WTC11 (cell line): ENCODE measurements around the gene ZNF770. TPM values are rescaled to one million over a fixed set of nuclear protein-coding genes. Genes with fewer than 3 reads are reported as not detected.

ENCODE experiments used
- ATAC-seq: fragments of 200-7000 bp; cut with Tn5 transposase; 2 replicates; pipeline ENCODE4 v1.10.0; 2021; ENCODE audit warnings: mild to moderate bottlenecking, moderate library complexity
- CTCF ChIA-PET: fragments of 300-600 bp; sonication (Branson Sonifier 250); formaldehyde crosslinking; loops from one replicate; lab custom pipeline; 2021; ENCODE audit warnings: antibody characterized with exemption; lab: Charles Lee
- POLR2A ChIA-PET: fragments of 350-600 bp; sonication (Branson Sonifier 250); formaldehyde crosslinking; loops from one replicate; lab custom pipeline; 2021; ENCODE audit warnings: antibody characterized with exemption; lab: Charles Lee
- DNase-seq: peaks from one replicate; pipeline ENCODE4 v3.0.0; 2021; ENCODE audit warnings: low spot score
- H3K27ac Mint-ChIP-seq: 2 replicates; pipeline ENCODE4 v1.8.0; 2021; ENCODE audit warnings: mixed read lengths
- H3K27me3 Mint-ChIP-seq: 2 replicates; pipeline ENCODE4 v1.8.0; 2021; ENCODE audit warnings: low read depth, mild to moderate bottlenecking, moderate library complexity, mixed read lengths
- H3K36me3 Mint-ChIP-seq: 2 replicates; pipeline ENCODE4 v1.8.0; 2021; ENCODE audit warnings: mixed read lengths
- H3K4me1 Mint-ChIP-seq: 2 replicates; pipeline ENCODE4 v1.8.0; 2022; ENCODE audit warnings: mixed read lengths
- H3K4me3 Mint-ChIP-seq: 2 replicates; pipeline ENCODE4 v1.8.0; 2021; ENCODE audit warnings: mild to moderate bottlenecking, moderate library complexity, mixed read lengths
- H3K9me3 Mint-ChIP-seq: 2 replicates; pipeline ENCODE4 v1.8.0; 2021; ENCODE audit warnings: mixed read lengths
- AFF4 ChIP-seq: sonication (generic); formaldehyde crosslinking; IDR thresholded peaks from 2 replicates; pipeline ENCODE4 v1.8.1; 2023; ENCODE audit warnings: mild to moderate bottlenecking, missing genetic modification reagents, borderline replicate concordance
- ATF6 ChIP-seq: sonication (generic); formaldehyde crosslinking; IDR thresholded peaks from 2 replicates; pipeline ENCODE4 v1.8.1; 2023; ENCODE audit warnings: mild to moderate bottlenecking, missing genetic modification reagents
- CREB1 ChIP-seq: sonication (generic); formaldehyde crosslinking; IDR thresholded peaks from 2 replicates; pipeline ENCODE4 v1.8.0; 2023; ENCODE audit warnings: mild to moderate bottlenecking, missing genetic modification reagents
- FOXK1 ChIP-seq: sonication (generic); formaldehyde crosslinking; IDR thresholded peaks from 2 replicates; pipeline ENCODE4 v1.8.0; 2022; ENCODE audit warnings: mild to moderate bottlenecking, moderate library complexity, missing genetic modification reagents
- OVOL2 ChIP-seq: fragments of 250-450 bp; sonication (Bioruptor Pico); IDR thresholded peaks from 2 replicates; pipeline ENCODE4 v1.9.0; 2021; ENCODE audit warnings: mild to moderate bottlenecking, borderline replicate concordance
- TEAD1 ChIP-seq: sonication (generic); formaldehyde crosslinking; IDR thresholded peaks from 2 replicates; pipeline ENCODE4 v1.8.0; 2022; ENCODE audit warnings: mild to moderate bottlenecking, missing genetic modification reagents
- ZNF396 ChIP-seq: fragments of 250-450 bp; sonication (Bioruptor Pico); IDR thresholded peaks from 2 replicates; pipeline ENCODE4 v1.8.0; 2021; ENCODE audit warnings: mild to moderate bottlenecking, moderate library complexity, borderline replicate concordance
- ZNF512 ChIP-seq: sonication (generic); formaldehyde crosslinking; IDR thresholded peaks from 2 replicates; pipeline ENCODE4 v1.8.1; 2022; ENCODE audit warnings: missing genetic modification reagents, borderline replicate concordance
- ZNF671 ChIP-seq: fragments of 250-450 bp; sonication (Bioruptor Pico); IDR thresholded peaks from 2 replicates; pipeline ENCODE4 v1.8.0; 2021; ENCODE audit warnings: mild to moderate bottlenecking
- total RNA-seq: library from RNA; stranded (reverse); gene quantifications from 3 replicates; pipeline ENCODE4 v1.2.3, GENCODE V29; 2021
- TF ChIP-seq, protein P1 (sequence below): sonication (generic); formaldehyde crosslinking; IDR thresholded peaks from 2 replicates; pipeline ENCODE4 v1.8.1; 2023; ENCODE audit warnings: mild to moderate bottlenecking, missing genetic modification reagents, moderate library complexity
- TF ChIP-seq, protein P2 (sequence below): sonication (generic); formaldehyde crosslinking; IDR thresholded peaks from 2 replicates; pipeline ENCODE4 v1.8.0; 2022; ENCODE audit warnings: mild to moderate bottlenecking, missing genetic modification reagents
- TF ChIP-seq, protein P3 (sequence below): sonication (generic); formaldehyde crosslinking; IDR thresholded peaks from 2 replicates; pipeline ENCODE4 v1.8.1; 2022; ENCODE audit warnings: low read depth, mild to moderate bottlenecking, moderate library complexity, missing genetic modification reagents, borderline replicate concordance
- TF ChIP-seq, protein P4 (sequence below): sonication (generic); formaldehyde crosslinking; IDR thresholded peaks from 2 replicates; pipeline ENCODE4 v1.8.0; 2022; ENCODE audit warnings: mild to moderate bottlenecking, missing genetic modification reagents
- TF ChIP-seq, protein P5 (sequence below): fragments of 250-450 bp; sonication (Bioruptor Pico); IDR thresholded peaks from 2 replicates; pipeline ENCODE4 v1.9.0; 2021; ENCODE audit warnings: mild to moderate bottlenecking, borderline replicate concordance

Gene ZNF770
- total RNA-seq, 1 experiment from 2014 or later: 142 TPM

DNA sequence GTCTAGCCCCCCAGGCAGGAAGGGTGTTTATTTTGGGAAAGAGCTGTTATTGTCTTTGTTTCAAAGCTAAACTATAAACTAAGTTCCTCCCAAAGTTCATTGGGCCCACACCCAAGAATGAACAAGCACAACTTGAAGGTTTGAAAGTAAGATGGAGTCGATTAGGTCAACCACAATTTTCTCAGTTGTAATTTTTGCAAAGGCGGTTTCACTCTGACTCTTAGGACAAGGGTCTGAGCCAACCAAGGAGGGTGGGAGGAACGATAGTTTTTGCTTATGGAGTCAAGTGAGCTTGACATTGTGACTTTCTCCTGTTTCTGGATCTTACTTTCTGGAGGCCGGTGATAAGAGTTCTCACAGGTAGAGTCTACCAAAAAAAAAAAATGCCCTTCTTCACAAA lies 5.8 kb upstream of the ZNF770 start (continued):
- TF ChIP-seq, protein P1, sequence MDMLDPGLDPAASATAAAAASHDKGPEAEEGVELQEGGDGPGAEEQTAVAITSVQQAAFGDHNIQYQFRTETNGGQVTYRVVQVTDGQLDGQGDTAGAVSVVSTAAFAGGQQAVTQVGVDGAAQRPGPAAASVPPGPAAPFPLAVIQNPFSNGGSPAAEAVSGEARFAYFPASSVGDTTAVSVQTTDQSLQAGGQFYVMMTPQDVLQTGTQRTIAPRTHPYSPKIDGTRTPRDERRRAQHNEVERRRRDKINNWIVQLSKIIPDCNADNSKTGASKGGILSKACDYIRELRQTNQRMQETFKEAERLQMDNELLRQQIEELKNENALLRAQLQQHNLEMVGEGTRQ: no peak
- TF ChIP-seq ZNF671 (no peak), ZNF396 (CRISPR knock-in tag) (no peak)
- TF ChIP-seq, all 79 proteins: peak for 0

- no peak for DNase-seq
- Mint-ChIP-seq H3K4me1 (peaks cover 55% of the 10 kb centered on the region), H3K4me3 (no peak overlapping the region), H3K36me3 (peaks cover 2% of the 10 kb centered on the region), H3K9me3 (no peaks in the 10 kb centered on the region)
- ChIA-PET CTCF (interaction anchor here (1.8 kb wide), 1 partner anchor 13 kb away, joined by 5 read pairs; no protein-coding TSS in a partner anchor), POLR2A (no interaction called here)
- ATAC-seq: no peak
- TF ChIP-seq ZNF396 (CRISPR knock-in tag) (no peak), OVOL2 (CRISPR knock-in tag) (no peak), FOXK1 (CRISPR knock-in tag) (no peak), CREB1 (CRISPR knock-in tag) (no peak), ZNF512 (CRISPR knock-in tag) (no peak)
- TF ChIP-seq, protein P2, sequence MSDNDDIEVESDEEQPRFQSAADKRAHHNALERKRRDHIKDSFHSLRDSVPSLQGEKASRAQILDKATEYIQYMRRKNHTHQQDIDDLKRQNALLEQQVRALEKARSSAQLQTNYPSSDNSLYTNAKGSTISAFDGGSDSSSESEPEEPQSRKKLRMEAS: no peak
- TF ChIP-seq, all 79 proteins: peak for 0
- Mint-ChIP-seq H3K27me3 (no peaks in the 10 kb centered on the region), H3K27ac (no peak overlapping the region)
These were observed 5.3 kb upstream of the ZNF770 start for GRCh38 chr15:34993412-34993811.

- H3K9me3 Mint-ChIP-seq: no peaks in the 10 kb centered on the region
- CTCF ChIA-PET: interaction anchor here (0.5 to 2.7 kb wide), 8 partner anchors 11 to 264 kb away, joined by 3 to 22 read pairs (median 3); partner anchors contain the start of gene AQR
- H3K36me3 Mint-ChIP-seq: peaks cover 44% of the 10 kb centered on the region
- peaks cover 56% of the 10 kb centered on the region for H3K4me1 Mint-ChIP-seq
- ATAC-seq (no peak), DNase-seq (no peak)
- peak overlapping the region; percentile 95 for H3K27ac Mint-ChIP-seq
- H3K27me3 Mint-ChIP-seq: no peaks in the 10 kb centered on the region
- POLR2A ChIA-PET: interaction anchor here (1.0 to 1.7 kb wide), 2 partner anchors 13 to 18 kb away, joined by 3 to 14 read pairs; partner anchors contain the start of gene AQR
- H3K4me3 Mint-ChIP-seq: peak overlapping the region; percentile 97
- TF ChIP-seq, protein P3, sequence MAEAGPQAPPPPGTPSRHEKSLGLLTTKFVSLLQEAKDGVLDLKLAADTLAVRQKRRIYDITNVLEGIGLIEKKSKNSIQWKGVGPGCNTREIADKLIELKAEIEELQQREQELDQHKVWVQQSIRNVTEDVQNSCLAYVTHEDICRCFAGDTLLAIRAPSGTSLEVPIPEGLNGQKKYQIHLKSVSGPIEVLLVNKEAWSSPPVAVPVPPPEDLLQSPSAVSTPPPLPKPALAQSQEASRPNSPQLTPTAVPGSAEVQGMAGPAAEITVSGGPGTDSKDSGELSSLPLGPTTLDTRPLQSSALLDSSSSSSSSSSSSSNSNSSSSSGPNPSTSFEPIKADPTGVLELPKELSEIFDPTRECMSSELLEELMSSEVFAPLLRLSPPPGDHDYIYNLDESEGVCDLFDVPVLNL: no peak
- TF ChIP-seq AFF4: no peak
- TF ChIP-seq, protein P4, sequence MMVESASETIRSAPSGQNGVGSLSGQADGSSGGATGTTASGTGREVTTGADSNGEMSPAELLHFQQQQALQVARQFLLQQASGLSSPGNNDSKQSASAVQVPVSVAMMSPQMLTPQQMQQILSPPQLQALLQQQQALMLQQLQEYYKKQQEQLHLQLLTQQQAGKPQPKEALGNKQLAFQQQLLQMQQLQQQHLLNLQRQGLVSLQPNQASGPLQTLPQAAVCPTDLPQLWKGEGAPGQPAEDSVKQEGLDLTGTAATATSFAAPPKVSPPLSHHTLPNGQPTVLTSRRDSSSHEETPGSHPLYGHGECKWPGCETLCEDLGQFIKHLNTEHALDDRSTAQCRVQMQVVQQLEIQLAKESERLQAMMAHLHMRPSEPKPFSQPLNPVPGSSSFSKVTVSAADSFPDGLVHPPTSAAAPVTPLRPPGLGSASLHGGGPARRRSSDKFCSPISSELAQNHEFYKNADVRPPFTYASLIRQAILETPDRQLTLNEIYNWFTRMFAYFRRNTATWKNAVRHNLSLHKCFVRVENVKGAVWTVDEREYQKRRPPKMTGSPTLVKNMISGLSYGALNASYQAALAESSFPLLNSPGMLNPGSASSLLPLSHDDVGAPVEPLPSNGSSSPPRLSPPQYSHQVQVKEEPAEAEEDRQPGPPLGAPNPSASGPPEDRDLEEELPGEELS: no peak
- no peak for TF ChIP-seq FOXK1 (CRISPR knock-in tag)
- TF ChIP-seq ATF6 (CRISPR knock-in tag): no peak
- TF ChIP-seq TEAD1 (CRISPR knock-in tag): no peak
- TF ChIP-seq, protein P5, sequence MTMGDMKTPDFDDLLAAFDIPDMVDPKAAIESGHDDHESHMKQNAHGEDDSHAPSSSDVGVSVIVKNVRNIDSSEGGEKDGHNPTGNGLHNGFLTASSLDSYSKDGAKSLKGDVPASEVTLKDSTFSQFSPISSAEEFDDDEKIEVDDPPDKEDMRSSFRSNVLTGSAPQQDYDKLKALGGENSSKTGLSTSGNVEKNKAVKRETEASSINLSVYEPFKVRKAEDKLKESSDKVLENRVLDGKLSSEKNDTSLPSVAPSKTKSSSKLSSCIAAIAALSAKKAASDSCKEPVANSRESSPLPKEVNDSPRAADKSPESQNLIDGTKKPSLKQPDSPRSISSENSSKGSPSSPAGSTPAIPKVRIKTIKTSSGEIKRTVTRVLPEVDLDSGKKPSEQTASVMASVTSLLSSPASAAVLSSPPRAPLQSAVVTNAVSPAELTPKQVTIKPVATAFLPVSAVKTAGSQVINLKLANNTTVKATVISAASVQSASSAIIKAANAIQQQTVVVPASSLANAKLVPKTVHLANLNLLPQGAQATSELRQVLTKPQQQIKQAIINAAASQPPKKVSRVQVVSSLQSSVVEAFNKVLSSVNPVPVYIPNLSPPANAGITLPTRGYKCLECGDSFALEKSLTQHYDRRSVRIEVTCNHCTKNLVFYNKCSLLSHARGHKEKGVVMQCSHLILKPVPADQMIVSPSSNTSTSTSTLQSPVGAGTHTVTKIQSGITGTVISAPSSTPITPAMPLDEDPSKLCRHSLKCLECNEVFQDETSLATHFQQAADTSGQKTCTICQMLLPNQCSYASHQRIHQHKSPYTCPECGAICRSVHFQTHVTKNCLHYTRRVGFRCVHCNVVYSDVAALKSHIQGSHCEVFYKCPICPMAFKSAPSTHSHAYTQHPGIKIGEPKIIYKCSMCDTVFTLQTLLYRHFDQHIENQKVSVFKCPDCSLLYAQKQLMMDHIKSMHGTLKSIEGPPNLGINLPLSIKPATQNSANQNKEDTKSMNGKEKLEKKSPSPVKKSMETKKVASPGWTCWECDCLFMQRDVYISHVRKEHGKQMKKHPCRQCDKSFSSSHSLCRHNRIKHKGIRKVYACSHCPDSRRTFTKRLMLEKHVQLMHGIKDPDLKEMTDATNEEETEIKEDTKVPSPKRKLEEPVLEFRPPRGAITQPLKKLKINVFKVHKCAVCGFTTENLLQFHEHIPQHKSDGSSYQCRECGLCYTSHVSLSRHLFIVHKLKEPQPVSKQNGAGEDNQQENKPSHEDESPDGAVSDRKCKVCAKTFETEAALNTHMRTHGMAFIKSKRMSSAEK: no peak
These were observed 469 bp downstream of the ZNF770 start for GRCh38 chr15:34987609-34988026.
